ENCODE measurements around the gene ARHGAP10.

ARHGAP10 gene

GRCh38 chr4:147916351-147916750 is 184.5 kb downstream of the ARHGAP10 start:
- intact Hi-C loops (cut with DNase I; ENCODE audit: low total_unique reads), result no loop called here
- no peaks in the 10 kb centered on the region for H3K27me3 ChIP-seq
- H3K4me3 ChIP-seq, result no peak overlapping the region
- no peaks in the 10 kb centered on the region for H3K9me3 ChIP-seq
- H3K36me3 ChIP-seq, result peaks cover 16 to 29% (median 27%) of the 10 kb centered on the region in 3 donors
- TF ChIP-seq CTCF (IDR thresholded peaks at IDR 0.05), result no peak
- H3K27ac ChIP-seq, result peak overlapping the region; percentile 47 to 59
- H3K4me1 ChIP-seq, result peaks cover 0 to 25% (median 12%) of the 10 kb centered on the region in 4 donors
- no peak for DNase-seq

- no peak for TF ChIP-seq CTCF (IDR thresholded peaks at IDR 0.05)
- Histone ChIP-seq H3K27ac (no peak overlapping the region), H3K4me3 (no peak overlapping the region), H3K9me3 (no peaks in the 10 kb centered on the region), H3K36me3 (peaks cover 0 to 23% (median 12%) of the 10 kb centered on the region in 3 donors), H3K27me3 (no peaks in the 10 kb centered on the region), H3K4me1 (peaks cover 0 to 12% (median 3%) of the 10 kb centered on the region in 4 donors)
- DNase-seq, result no peak
- intact Hi-C loops (cut with DNase I; ENCODE audit: low total_unique reads), result no loop called here
Observed at GRCh38 chr4:147923381-147923780, 191.5 kb downstream of the ARHGAP10 start.

GRCh38 chr4:147923854-147924253 is 192.0 kb downstream of the ARHGAP10 start:
- Histone ChIP-seq H3K36me3 (peaks cover 0 to 23% (median 12%) of the 10 kb centered on the region in 3 donors), H3K4me1 (peaks cover 0 to 17% (median 4%) of the 10 kb centered on the region in 4 donors), H3K27ac (no peak overlapping the region), H3K27me3 (no peaks in the 10 kb centered on the region), H3K9me3 (no peaks in the 10 kb centered on the region), H3K4me3 (no peak overlapping the region)
- TF ChIP-seq CTCF (IDR thresholded peaks at IDR 0.05), result no peak
- intact Hi-C loops (cut with DNase I; ENCODE audit: low total_unique reads), result no loop called here
- DNase-seq, result no peak

GRCh38 chr4:147924604-147925412 is 192.9 kb downstream of the ARHGAP10 start:
- peaks cover 0 to 18% (median 4%) of the 10 kb centered on the region in 4 donors for H3K4me1 ChIP-seq
- no peak for DNase-seq
- intact Hi-C loops (cut with DNase I; ENCODE audit: low total_unique reads), result no loop called here
- no peak overlapping the region for H3K27ac ChIP-seq
- H3K9me3 ChIP-seq, result no peaks in the 10 kb centered on the region
- H3K36me3 ChIP-seq, result peaks cover 3 to 23% (median 12%) of the 10 kb centered on the region in 3 donors
- no peaks in the 10 kb centered on the region for H3K27me3 ChIP-seq
- TF ChIP-seq CTCF (IDR thresholded peaks at IDR 0.05), result peak in 1 of 2 experiments; percentile 12
- no peak overlapping the region for H3K4me3 ChIP-seq

- no peak for TF ChIP-seq CTCF (IDR thresholded peaks at IDR 0.05)
- no peaks in the 10 kb centered on the region for H3K27me3 ChIP-seq
- H3K4me3 ChIP-seq, result no peak overlapping the region
- DNase-seq, result no peak
- no peaks in the 10 kb centered on the region for H3K9me3 ChIP-seq
- H3K27ac ChIP-seq, result peak overlapping the region; percentile 29 to 48
- H3K4me1 ChIP-seq, result peaks cover 0 to 18% (median 4%) of the 10 kb centered on the region in 4 donors
- intact Hi-C loops (cut with DNase I; ENCODE audit: low total_unique reads), result no loop called here
- H3K36me3 ChIP-seq, result peaks cover 11 to 25% (median 17%) of the 10 kb centered on the region in 3 donors
Observed at GRCh38 chr4:147927377-147928137, 195.7 kb downstream of the ARHGAP10 start.

Data from tibial artery (tissue), 4 donors.